GM12801 (cell line): Measurements from ENCODE around the gene IL37.

Source experiments
- CTCF ChIP-seq: IDR thresholded peaks from one replicate; pipeline ENCODE4 v1.5.1; 2011; ENCODE audit warnings: control low read depth; ENCODE audit not compliant: insufficient read length; ENCODE audit errors: extremely low read depth

The IL37 gene

GRCh38 chr2:112941753-112942653 lies 31.0 kb downstream of the IL37 start:
- peak; percentile 65 for TF ChIP-seq CTCF

GRCh38 chr2:112942654-112943002 lies 31.7 kb downstream of the IL37 start:
- no peak for TF ChIP-seq CTCF

GRCh38 chr2:112944971-112945370 lies 34.0 kb downstream of the IL37 start:
- TF ChIP-seq CTCF: no peak

GRCh38 chr2:112946086-112946485 lies 35.1 kb downstream of the IL37 start:
- TF ChIP-seq CTCF: no peak

- no peak for TF ChIP-seq CTCF
Observed at GRCh38 chr2:112947374-112947773, 36.4 kb downstream of the IL37 start.

GRCh38 chr2:112949456-112949855 lies 38.5 kb downstream of the IL37 start:
- TF ChIP-seq CTCF: no peak

GRCh38 chr2:112954364-112954763 lies 43.4 kb downstream of the IL37 start:
- TF ChIP-seq CTCF: no peak

GRCh38 chr2:112957511-112957910 lies 46.5 kb downstream of the IL37 start:
- no peak for TF ChIP-seq CTCF
